ENCODE results near the gene CD101.

- TF ChIP-seq EZH2 (IDR thresholded peaks at IDR 0.05; ENCODE audit: borderline replicate concordance) (no peak), CTCF (IDR thresholded peaks at IDR 0.05; ENCODE audit: poor library complexity) (no peak), EZH2phosphoT487 (IDR thresholded peaks at IDR 0.05; ENCODE audit: low read depth, severe bottlenecking, unreplicated experiment) (no peak)
Measured at GRCh38 chr1:117009132-117009531, 7.6 kb downstream of the CD101 start.
